KG1 (cell line): Measurements from ENCODE around the gene MSI2.

Experiments used
- DNase-seq: peaks from one replicate; lab custom pipeline; 2025; lab: John Stamatoyannopoulos, UW

Gene MSI2

GRCh38 chr17:57270801-57271245, 14.5 kb downstream of the MSI2 start:
- no peak for DNase-seq

GRCh38 chr17:57271821-57272220, 15.5 kb downstream of the MSI2 start:
- DNase-seq = no peak

- DNase-seq = no peak
Observed at GRCh38 chr17:57273490-57273889, 17.2 kb downstream of the MSI2 start.

GRCh38 chr17:57274162-57274561, 17.8 kb downstream of the MSI2 start:
- no peak for DNase-seq

GRCh38 chr17:57275071-57275764, 18.9 kb downstream of the MSI2 start:
- no peak for DNase-seq

GRCh38 chr17:57276621-57277020, 20.3 kb downstream of the MSI2 start:
- DNase-seq = no peak

- DNase-seq = no peak
Observed at GRCh38 chr17:57277923-57278604, 21.7 kb downstream of the MSI2 start.

GRCh38 chr17:57278740-57279387, 22.5 kb downstream of the MSI2 start:
- DNase-seq = no peak

- no peak for DNase-seq
Observed at GRCh38 chr17:57279432-57279831, 23.1 kb downstream of the MSI2 start.

- DNase-seq = no peak
Observed at GRCh38 chr17:57281887-57282286, 25.6 kb downstream of the MSI2 start.

- DNase-seq = no peak
Observed at GRCh38 chr17:57282296-57282695, 26.0 kb downstream of the MSI2 start.

GRCh38 chr17:57283203-57283971, 27.1 kb downstream of the MSI2 start:
- no peak for DNase-seq

GRCh38 chr17:57284583-57284982, 28.3 kb downstream of the MSI2 start:
- DNase-seq = no peak

GRCh38 chr17:57284984-57285646, 28.8 kb downstream of the MSI2 start:
- DNase-seq = peak; percentile 56

GRCh38 chr17:57285701-57286100, 29.4 kb downstream of the MSI2 start:
- DNase-seq = no peak

- no peak for DNase-seq
Observed at GRCh38 chr17:57286399-57287105, 30.2 kb downstream of the MSI2 start.

GRCh38 chr17:57288040-57288772, 31.9 kb downstream of the MSI2 start:
- DNase-seq = no peak

GRCh38 chr17:57288773-57289121, 32.4 kb downstream of the MSI2 start:
- no peak for DNase-seq

- no peak for DNase-seq
Observed at GRCh38 chr17:57289130-57289529, 32.8 kb downstream of the MSI2 start.

GRCh38 chr17:57289613-57290012, 33.3 kb downstream of the MSI2 start:
- no peak for DNase-seq

GRCh38 chr17:57290981-57291380, 34.7 kb downstream of the MSI2 start:
- DNase-seq = no peak
